Left renal pelvis (tissue), 4 donors: ENCODE measurements around the gene CCDC112. TPM values are rescaled to one million over a fixed set of nuclear protein-coding genes. Genes with fewer than 3 reads are reported as not detected.

ENCODE experiments used
- DNase-seq, 4 donors: peaks; one replicate each; pipeline ENCODE4 v3.0.0-alpha.2; 2013; ENCODE audit warnings: low read depth in 4 of 4, low spot score in 3 of 4
- polyA plus RNA-seq, 4 donors: library from polyadenylated mRNA; unstranded; fragments of 120-200 nt; gene quantifications; one replicate each; pipeline ENCODE4 v1.2.1, GENCODE V29; 2013; ENCODE audit not compliant: insufficient read length in 4 of 4

CCDC112 gene
- polyA plus RNA-seq, 4 donors = 5.8 to 18.7 (median 16.5) TPM

DNA sequence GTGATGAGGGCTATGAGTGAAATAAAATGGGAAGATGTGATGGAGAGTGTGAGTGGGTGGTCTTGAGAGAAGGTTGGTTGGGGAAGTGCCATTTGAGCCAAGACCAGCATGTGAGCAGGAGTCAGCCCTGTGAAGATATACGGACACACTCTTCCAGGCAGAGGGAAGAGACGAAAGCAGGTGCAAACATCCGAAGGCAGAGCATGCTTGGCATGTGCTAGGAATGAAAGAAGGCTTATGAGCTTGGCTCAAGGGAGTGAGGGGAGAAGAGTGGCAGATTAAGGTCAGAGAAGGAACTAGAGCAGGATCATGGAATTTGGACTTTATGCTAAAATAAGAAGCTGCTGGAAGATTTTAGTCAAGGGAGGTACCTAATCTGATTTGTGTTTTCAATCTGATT lies 23.6 kb upstream of the CCDC112 start:
- DNase-seq = no peak

DNA sequence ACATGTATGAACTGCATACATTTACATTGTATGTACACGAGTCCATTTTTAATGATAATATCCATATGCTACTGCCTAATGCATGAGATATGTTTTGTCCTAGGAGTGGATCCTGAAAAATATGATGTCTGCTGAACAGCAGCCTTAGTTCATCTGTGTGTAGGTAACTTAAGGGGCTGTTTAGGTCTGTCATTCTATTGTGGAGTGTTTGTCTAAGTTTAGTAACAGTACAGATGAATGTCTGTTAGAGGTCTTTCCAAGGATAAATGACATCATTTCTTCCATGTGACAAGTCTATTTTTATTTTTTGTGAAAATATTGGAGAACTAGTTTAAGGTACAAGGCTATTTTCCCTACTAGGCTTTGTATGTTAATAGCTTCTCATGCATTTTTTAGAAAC lies 22.6 kb upstream of the CCDC112 start:
- no peak for DNase-seq

DNA sequence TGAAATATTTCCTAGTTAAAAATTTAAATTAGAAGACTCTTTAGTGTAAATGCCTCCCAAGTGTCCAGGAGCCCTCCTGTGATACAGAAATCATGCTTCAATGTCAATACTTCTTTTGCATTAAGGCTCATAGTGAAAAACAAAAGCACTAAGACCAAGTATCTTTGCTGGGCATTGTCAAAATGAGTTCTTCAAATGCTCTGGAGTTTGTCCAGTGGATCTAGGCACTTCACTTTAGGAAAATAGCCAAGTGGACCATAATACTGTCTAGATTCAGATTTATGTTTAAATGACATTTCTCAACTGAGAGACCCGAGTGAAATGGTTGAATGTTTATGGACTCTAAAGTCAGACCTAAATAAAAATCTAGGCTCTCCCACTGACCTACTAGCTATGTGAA lies 21.3 kb upstream of the CCDC112 start:
- DNase-seq = no peak

DNA sequence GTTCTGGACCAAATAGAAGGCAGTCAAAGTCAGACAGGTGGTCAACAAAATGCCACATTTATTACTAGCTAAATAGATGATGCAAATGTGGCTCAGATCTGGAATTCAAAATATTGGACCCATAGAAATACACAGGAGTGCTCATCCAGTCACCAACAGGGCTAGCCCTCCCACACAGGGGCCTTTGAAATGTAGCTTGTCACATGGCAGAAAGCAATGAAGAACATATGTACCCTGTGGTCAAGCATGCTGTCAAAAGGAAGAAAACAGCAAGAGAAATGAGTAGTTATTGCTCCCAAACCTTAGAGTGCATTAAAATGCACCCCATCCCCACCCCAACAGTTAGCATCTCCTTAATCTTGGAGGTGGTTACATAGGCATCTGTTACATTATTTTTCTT lies 20.9 kb upstream of the CCDC112 start:
- no peak for DNase-seq

DNA sequence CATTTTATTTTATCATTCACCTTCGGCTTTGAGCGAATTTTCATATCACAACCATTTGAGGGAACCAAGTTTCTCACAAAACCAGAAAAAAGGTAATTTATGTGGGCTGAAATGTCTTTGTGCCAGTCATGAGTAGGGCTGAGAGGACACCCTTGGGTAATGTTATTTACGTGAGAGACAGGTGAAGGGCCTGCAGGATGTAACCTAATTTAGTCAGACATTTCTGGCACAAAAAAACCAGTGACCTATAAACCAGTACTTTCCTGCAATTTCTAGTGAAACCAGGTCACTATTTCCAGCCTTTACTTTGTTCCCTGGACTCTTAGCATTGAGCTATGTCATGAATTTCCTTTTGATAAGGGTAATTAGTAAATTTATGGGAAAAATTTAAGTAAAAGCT lies 17.2 kb upstream of the CCDC112 start:
- no peak for DNase-seq

DNA sequence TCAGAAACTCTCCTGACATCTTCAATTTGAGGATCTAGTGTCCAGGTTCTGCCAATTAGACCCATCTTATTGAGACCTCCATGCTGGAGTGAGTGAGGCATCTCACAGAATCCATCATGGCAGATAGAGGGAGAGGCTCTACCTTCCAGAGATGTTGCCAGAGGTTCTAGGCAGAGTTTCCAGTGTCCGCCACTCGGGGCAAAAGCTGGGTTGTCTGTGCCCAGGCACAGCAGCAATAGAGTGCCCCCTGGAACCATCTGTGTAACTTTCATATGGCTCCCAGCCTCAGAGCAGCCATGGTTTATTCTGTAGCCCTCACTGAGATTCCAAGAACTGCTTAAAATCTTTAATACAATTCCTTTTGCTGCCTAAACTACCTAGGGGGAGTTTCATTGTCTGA lies 16.6 kb upstream of the CCDC112 start:
- no peak for DNase-seq

DNA sequence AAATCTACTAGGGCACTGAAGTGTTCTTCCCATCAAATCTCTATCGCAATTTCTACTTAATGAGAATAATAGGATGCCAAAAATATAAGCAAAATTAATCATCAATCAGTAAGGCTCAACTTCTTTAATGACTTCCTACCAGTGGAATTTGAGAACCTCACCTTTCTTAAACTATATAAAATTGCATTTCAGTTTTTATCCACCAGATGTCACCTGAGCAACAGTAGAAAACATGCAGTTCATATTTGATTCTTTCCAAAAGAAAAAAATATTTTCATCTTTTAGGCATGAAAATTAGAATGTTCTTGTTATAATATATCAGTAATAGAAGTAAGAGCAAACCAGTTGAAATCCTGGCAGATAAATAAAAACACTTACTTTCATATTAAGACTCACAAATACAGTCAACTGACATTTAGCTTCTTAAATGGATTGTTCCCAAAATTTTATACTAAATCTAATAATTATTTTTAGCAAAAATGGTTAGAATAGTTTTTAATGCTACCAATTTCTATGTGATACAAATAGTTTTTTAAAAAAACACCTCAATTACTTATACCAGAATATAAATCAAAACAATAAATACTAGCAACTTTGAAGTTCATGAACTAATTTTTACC lies 13.4 kb upstream of the CCDC112 start:
- DNase-seq = no peak

DNA sequence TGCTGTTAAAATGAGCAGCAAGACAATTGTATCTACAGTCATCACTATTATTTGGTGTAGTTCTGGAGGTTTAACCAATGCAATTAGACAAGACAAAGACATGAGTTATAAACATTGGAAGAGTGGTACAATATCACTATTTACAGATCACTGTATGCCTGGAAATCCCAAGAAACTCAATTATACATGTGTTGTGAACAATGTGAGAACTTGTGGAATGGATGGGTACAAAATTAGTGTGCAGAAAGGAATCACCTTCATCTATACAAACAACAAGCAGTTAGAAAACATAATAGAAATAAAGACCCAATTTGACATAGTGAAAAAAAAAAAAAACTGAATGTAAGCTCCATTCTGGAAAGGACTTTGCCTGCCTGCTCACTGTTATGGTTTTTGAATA lies 12.4 kb upstream of the CCDC112 start:
- no peak for DNase-seq

DNA sequence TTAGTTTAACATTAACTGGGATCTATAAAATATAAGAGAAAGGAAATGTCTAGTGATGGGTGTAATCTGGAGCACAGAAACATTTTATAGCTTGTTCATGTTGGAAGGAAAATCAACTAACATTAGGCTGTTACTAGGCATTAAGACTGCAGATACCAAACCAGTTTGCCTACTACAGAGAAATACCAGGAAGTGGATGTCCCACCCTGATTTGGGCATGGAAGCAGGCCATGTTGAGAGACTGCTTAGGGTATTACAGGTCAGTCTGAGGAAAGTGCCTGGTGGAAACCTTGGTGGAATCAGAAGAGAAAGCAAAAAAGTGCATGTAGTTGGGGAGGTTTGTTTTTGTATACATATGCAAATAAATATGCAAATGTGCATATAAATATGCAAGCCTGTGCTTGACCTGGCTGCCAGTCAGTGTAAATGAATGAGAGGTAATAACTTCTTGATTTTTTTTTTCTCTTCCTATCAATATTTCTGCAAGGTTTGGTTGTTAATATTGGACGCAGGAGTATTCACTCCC lies 9.6 kb upstream of the CCDC112 start:
- no peak for DNase-seq

DNA sequence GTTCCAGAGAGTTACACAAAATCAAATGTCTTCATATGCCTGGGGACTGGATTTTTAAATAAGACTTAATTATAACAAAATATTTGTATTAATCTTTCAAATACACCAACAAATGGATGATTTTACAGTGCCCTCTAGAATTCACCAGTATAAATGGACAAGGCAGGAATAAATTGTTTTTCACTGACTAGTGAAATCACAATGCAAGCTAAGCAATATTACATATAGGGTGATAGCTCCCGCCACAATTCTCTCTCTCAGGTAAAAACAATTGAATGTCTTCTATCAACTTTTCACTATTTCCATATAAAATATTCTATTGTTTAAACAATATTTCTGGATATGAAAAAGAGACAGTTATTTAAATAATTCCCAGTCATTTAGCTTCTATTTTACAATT lies 8.0 kb upstream of the CCDC112 start:
- no peak for DNase-seq

DNA sequence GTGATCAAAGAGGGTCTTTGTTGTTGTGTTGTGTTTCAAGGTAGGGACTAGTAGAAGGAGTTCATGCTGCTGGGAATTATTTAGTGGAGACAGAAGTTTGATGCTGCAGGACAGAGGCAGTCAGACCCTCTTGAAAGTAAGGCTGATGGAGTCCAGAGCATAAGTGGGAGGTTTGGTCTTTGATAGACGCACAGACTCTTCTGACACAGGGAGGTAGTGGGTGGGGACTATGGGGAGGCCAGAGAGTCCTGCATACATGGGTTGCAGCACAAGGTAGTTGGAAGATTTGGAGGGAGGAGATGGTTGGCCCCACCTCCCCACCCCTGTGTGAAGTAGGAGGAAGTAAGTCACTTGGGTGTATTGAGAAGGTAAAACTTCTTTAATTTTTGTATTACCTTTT lies 2.4 kb upstream of the CCDC112 start:
- DNase-seq = no peak

DNA sequence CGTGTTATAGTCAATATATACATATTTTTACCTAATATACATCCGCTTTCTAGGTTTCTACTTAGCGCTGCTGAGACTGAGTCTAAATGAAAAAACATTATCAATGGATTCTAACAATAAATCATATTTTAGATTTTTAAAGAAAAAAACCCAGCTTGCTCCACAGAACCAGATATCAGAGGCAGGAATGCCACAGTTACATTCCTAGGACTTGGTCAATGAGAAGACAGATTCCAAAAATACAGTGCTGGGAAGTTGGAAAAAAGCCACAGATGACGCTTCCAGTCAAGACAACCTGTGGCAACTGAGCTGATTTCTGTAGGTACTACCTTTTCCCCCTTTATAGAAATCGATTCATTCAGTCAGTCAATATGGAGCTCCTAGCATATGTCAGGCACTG lies 577 bp upstream of the CCDC112 start:
- DNase-seq = no peak

DNA sequence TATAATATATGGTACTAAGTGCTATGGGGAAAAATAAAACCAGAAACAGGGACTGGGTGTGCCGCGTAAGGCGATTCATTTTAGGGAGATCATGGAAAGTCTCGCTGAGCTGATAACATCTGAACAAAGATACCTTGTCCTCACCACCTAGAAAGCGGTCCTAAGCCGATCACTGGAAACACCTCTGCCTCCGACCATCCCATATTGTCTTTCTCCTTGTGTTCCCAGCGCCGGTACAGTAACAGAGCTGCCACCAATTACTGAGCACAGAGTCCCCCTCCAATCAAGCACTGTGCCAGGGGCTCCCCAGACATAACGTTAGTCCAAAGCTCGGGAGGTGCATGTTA lies 704 bp downstream of the CCDC112 start:
- no peak for DNase-seq

DNA sequence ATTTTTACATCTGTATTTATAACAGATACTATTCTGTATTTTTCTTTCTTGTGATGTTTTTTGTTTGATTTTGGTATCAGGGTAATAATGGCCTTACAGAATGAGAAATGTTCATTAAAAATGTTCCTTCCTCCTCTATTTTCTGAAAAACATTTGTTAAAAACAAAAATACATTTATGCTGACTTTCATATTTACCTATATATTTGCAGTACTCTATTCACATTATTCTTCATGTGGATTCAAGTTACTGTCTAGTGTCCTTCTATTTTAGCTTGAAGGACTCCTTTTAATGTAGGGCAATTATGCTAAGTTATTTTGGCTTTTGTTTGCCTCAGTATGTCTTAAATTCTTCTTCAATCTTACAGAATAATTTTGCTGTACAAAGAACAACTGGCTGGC lies 5.1 kb downstream of the CCDC112 start:
- no peak for DNase-seq

DNA sequence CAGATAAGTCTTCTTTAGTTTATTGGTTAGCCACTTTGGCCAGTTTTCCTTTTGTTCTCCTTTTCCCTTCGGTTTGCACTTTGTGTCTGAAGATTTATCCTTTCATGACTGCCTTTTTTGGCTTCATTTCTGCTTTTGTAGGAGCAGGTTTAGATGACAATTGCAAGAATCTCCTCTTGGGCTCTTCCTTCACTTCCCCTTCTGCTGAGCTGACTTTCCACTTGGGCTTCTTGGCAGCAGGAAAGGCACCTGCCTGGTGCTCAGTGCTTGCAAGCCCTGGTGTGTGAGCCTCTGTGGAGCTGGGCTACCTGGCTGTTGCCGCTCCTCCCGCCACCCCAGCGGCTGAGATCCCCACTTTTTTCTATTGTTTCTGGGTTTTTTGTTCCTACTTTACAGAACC lies 7.3 kb downstream of the CCDC112 start:
- DNase-seq = no peak

DNA sequence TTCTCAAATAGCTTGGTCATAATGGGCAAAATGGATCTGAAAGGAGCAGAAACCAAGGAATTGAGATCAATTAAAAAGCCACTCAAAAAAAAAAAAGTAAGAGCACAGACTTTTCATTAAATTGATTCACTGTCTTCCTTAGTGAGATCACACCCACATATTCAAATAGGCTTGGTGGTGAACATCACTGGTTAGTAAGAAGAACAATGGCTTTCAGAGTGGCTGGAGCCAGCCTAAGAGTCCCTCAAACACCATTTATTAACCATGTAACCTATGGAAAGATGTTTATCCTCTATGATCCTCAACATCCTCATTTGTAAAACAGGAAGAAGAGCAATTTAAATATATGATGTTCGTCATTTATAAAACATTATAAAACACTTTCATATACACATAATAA lies 12.4 kb downstream of the CCDC112 start:
- DNase-seq = no peak

DNA sequence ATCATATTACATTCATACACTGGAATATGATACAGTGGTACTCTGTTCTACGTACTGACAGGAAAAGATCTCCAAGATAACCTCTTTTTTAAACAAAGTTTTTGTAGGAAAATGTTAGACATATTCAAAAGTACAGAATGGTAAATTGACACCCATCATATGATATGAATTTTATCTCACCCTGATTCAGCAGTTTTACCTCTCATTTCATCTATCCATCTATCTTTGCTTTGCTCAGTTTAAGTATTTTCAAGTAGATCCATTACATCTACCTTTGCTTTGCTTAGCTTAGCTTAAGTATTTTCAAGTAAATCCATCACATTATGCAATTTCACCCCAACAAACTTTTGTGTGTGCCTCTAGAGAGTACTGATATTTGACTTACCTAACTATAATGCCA lies 14.3 kb downstream of the CCDC112 start:
- no peak for DNase-seq

DNA sequence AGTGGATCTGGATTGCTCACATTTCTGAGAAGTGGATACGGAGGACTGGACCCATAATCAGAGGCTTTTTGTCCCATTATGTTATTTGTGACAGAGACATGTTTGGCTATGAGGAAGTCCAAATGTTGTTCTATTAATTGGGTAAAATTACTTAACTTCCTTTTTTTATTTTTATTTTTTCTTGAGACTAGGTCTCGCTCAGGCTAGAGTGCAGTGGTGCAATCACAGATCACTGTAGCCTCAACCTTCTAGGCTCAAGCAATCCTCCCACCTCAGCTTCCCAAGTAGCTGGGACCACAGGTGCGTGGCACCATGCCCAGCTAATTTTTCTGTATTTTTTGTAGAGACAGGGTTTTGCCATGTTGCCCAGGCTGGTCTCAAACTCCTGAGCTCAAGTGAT lies 21.9 kb downstream of the CCDC112 start:
- DNase-seq = no peak

DNA sequence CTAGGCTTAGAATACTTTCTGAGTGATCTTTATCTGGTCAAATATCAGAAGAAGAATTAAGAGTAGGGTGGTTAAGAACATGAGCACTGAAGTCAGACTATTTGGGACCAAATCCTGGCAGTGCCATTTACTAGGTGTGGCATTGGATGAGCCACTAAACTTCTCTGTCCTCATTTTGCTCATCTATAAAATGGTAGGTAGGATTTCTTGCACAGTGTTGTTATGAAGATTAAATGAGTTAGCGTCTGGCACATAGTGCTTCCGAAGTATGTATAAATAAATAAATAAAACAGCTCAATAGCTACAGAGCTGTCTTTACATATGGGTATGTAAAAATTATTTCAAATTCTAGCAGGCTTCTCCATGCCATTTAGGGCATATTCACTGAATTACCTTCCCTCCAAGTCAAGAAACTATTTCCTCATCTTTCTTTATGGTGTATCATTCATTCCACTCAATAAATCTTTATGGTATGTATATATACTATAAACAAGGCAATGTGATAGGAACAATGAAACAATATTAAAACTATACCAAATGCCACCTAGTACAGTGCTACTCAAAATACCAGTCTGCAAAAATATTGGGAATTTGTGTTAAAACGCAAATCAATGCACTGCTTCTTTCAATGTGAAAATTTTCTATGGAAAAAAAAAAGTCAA lies 24.0 kb downstream of the CCDC112 start:
- DNase-seq = no peak

DNA sequence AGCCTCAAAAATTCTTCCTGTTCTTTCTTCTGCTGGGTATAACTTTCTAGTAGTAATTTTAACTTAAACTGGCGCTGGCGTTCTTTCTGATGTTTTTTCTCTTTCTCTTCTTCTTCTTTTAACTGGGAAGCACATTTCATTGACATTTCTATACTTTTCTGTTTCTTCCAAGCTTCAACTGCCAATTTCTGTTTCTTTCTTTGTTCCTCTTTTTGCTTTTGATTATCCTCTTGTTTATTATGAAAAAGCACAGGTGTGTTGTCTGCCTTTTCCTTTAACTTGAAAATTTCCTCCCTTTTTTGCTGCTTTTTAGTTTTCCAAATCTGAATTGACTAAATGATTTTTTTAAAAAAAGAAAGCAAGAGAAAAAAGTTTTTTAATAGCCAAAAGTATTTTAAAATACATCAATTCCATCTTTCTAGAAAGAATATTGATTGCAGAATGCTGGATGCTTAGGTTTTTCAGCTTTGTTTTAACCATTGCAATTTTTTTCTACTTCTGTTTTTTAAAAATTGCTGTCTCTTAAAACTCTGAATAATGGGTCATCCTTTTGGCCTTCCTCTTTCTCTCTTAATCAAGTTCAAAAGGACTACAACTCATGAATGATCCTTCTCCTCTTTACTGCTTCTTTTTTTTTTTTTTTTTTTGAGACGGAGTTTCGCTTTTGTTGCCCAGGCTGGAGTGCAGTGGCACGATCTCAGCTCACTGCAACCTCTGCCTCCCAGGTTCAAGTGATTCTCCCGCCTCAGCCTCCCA lies 25.0 kb downstream of the CCDC112 start:
- DNase-seq = no peak

DNA sequence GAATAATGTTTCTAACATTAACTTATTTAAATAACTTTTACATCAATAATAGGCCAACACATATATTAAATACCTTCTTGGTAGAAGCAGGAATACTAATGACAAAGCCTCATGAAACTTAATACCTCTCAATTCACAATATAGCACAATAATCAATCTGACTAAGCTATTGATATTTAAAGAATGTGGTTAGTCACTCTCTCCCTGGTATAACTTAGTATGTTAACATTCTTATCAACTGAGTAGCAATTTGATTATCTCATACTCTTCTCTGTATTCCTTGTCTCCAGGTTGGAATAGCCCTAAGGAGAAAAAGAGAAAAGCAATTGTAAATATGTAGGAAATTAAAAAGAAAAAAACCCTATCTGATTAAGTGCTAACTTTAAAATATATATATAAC lies 28.8 kb downstream of the CCDC112 start:
- DNase-seq = no peak

DNA sequence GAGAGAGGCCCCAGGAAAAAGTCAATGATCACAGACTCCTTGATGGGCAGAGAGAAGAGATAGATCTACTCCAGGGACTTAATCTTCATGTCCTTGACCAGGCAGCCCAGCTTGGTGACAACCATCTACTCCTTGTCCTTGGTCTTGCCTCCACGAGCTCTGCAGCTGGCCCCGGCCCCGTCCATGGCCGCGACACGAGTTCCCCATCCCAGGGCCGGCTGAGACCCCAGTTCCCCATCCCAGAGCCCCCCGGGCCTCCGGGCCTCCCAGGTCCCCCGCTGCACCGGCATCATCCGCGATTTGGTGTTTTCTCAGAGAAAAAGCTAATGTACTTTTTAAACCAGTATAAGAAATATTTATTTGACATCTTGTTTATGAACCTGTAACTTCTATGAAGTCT lies 31.2 kb downstream of the CCDC112 start:
- DNase-seq = no peak
